GM21515 (cell line): ENCODE results near the gene LSM14A.
"Not testable (repeated sequence)": the region's sequence is repeated elsewhere in the genome, so short reads cannot be mapped to it uniquely, and the experiment has no call there.

Experiments
- ATAC-seq: cut with Tn5 transposase; IDR thresholded peaks from one replicate; pipeline ENCODE4 v1.9.1; 2021; ENCODE audit not compliant: unreplicated experiment

LSM14A gene

DNA sequence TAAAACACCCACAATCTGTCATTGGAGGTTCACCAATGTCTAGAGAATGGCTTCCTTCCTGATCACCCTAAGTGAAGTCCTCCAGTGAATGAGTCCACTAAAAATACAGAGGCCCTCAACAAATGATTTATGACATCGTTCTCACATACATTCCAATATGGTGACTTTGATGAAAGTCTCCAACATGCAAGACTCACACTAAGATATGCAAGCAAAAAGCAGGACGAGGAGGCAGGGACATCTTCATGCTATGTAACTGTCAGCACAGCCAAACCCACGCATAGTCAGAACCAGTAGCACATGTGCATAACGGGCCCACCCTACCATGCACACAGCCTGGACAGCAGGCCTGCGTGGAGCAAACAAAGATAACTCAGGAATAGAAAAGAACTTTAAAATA is 16.6 kb upstream of the LSM14A start:
- ATAC-seq: no peak

DNA sequence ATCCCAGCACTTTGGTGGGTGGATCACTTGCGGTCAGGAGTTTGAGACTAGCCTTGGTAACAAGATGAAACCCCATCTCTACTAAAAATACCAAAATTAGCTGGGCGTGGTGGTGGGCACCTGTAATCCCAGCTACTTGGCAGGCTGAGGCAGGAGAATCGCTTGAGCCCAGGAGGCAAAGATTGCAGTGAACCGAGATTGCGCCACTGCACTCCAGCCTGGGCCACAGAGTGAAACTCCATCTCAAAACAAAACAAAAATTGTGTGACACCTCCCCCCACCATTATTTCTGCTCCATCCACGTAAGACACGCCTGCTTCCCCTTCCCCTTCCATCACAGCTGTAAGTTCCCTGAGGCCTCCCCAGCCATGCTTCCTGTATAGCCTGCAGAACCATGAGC is 13.3 kb upstream of the LSM14A start:
- ATAC-seq: not testable (repeated sequence)

DNA sequence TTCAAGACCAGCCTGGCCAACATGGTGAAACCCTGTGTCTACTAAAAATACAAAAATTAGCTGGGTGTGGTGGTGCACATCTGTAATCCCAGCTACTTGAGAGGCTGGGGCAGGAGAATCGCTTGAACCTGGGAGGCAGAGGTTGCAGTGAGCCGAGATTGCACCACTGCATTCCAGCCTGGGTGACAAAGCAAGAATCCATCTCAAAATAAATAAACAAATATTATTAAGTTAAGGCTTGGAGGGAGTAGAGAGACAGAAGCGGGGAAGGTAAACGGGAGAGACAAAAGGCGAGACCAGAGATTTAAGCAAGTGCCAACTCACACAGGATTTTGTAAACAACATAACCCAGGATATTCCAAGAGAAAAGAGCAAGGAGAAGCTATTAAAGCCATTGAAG is 12.8 kb upstream of the LSM14A start:
- ATAC-seq: not testable (repeated sequence)

DNA sequence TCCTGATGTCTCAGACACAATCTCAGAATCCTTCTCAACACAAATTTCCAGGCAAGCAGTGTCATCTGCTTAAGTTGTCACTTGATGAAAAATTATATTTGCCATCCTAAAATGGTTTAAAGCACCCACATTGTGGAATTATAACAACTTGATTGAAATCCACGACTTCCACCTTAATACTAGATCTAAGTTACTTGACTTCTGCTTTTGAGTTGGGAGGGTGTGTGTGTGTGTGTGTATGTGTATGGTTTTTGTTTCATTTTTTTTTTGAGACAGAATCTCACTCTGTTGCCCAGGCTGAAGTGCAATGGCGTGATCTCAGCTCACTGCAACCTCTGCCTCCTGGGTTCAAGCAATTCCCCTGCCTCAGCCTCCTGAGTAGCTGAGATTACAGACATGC is 10.4 kb upstream of the LSM14A start:
- not testable (repeated sequence) for ATAC-seq

DNA sequence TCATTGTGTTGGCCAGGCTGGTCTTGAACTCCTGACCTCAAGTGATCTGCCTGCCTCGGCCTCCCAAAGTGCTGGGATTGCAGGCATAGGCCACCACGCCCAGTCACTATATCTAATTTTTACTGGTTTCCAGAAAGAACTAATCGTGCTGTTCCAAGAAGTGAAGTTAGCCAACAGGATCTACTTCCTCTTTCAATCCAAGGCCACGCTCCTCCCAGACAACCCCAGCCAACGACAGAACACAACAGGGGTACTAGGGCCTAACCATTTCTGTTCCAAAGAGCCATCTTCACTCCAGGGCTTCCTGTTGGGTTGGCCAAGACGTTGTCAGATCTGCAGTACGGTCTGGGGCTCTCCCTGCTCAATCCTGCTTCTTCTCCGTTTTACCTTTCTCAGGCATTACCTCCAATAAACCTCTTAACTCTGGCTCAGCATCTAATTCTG is 7.0 kb upstream of the LSM14A start:
- no peak for ATAC-seq

DNA sequence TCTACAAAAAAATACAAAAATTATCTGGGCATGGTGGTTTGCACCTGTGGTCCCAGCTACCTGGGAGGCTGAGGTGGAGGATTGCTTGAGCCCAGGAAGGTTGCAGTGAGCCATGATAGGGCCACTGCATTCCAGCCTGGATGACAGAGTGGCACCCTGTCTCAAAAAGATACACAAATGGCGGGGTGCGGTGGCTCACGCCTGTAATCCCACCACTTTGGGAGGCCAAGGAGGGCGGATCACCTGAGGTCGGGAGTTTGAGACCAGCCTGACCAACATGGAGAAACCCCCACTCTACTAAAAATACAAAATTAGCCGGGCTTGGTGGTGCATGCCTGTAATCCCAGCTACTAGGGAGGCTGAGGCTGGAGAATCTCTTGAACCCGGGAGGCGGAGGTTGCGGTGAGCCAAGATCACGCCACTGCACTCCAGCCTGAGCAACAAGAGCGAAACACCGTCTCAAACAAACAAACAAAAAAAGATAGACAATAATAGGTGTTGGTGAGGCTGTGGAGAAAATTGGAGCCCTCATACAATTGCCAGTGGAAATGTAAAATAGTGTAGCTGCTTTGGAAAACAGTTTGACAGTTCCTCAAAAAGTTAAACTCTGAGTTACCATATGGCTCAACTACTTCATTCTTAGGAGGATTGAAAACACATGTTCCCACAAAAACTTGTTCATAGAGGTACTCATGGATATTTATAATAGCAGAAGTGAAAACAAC is 2.7 kb upstream of the LSM14A start:
- not testable (repeated sequence) for ATAC-seq

DNA sequence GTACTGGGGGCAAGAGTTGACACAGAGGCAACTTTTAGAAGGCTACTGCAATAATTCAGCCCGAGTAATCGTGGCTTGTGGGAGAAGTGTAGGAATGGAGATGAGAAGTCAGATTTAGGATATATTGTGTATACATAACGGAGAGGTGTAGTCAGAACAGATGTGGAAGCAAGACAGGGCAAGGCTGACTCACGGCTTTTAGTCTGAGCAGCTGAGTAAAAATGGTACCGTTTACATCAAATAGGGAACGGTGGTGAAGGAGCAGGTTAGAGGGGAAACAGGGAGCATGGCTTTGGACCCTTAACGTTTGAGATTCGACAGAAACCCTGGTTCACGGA is 796 bp upstream of the LSM14A start:
- ATAC-seq: peak; percentile 8

DNA sequence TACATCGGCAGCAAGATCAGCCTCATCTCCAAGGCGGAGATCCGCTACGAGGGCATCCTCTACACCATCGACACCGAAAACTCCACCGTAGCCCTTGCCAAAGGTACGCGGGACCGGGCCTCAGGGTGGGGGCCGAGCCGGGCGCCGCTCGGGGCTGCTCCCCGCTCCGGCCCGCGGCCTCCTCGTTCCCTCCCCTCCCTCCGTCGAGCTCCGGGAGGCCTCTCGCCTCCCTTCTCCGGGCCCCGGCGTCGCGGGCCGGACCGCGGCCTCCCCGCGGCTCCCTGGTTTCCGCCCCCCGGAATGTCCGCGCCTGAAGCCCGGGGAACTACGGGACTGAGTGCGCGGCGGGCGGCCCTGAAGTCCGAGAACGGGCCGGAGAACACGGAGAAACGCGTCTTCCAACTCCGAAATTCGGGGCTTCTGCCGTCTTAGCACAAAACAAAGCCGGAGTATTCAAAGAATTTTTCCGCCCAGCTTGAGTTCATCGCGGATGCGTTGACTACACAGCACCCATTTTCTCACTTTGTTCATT is 423 bp downstream of the LSM14A start:
- ATAC-seq: peak; percentile 30

DNA sequence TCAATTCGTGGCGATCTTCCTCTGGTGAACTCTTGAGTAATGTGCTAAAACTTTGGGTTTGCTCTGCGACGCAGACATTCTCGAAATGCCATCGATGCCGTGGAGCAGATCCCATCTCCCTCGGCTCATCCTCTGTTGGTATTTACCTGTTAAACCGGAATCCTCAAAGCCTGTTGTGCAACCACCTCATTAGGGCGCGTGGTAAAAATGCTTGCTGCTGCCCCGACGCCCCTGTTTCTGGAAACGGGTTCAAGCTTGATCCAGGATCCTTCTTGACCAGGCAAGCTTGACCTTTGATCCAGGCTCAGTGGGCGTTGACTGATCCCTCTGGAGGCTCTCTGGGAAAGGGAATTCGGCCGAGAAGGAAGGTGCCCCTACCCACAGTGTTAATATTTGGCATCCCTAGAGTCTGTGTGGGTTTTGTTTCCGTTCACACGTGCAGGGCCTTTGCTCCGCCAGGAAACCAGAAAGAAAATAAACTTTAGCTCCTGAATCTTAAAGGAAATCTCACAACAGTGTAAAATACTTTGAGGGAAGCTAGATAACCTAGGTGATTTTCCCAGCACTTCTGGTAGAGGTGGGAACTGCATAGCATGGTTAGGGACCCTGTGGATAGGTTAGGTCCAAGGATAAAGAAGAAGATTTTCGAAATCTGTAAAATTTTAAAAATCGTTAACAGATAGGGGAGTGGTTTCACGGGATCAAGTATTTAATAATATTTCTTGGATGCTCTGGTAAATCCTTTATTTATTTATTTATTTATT is 1.1 kb downstream of the LSM14A start:
- peak; percentile 7 for ATAC-seq

DNA sequence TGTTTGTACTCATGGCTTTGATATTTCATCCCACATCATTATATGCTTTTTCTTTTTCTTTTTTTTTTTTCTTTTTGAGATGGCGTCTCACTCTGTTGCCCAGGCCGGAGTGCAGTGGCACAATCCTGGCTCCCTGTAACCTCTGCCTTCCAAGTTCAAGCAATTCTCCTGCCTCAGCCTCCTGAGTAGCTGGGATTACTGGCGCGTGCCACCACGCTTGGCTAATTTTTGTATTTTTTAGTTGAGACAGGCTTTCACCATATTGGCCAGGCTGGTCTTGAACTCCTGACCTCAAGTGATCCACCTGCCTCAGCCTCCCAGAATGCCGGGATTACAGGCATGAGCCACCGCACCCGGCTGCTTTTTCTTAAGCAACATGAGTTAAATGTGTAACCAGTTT is 2.9 kb downstream of the LSM14A start:
- not testable (repeated sequence) for ATAC-seq

DNA sequence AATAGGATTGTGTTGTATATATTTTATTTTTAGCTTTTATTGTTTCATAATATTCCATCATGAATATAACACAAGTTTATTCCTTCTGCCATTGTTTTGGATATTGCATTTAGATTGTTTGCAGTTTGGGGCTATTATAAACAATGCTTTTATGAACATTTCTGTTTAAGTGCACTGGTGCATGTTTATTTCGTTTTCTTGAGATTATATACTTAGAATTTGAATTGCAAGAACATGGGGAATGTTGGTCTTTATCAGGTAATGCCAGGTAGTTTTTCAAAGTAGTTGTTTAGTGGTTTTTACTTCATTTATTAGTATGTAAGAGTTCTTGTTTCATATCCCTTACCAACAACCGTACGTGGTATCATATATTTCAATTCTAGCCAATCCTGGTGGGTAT is 4.3 kb downstream of the LSM14A start:
- no peak for ATAC-seq

DNA sequence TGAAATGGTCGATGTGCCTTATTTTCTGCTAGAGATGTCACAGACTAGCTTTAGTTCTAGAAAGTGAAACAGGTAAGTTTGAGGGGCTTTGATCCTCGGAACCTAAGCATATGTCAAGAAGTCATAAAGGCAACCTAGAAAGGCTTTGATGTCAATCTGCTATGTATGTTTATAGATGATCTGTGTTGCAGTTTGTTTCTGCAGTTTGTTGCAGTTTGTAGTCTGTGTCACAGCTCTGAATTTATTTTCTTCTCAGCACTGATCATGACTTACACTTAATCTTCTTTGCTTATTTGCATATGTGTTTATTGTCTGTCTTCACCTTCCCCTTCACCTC is 5.9 kb downstream of the LSM14A start:
- ATAC-seq: no peak

DNA sequence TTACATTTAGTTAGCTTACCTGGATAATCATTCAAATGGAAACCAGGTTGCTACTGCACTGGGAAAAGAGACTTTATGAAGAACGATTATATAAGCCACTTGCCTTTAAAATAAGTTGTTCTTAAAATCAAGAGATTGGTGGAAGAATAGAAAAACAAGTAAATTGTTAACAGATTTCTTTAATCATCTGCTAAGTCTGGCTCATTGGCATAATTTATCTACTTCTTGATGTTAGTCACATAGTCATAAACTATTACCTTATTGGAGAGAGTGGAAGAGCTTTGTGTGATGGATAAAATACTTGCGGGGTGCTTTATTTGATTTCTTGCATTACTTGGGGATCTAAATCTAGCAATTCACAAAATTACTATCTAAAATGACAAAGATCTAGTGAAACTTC is 6.8 kb downstream of the LSM14A start:
- no peak for ATAC-seq

DNA sequence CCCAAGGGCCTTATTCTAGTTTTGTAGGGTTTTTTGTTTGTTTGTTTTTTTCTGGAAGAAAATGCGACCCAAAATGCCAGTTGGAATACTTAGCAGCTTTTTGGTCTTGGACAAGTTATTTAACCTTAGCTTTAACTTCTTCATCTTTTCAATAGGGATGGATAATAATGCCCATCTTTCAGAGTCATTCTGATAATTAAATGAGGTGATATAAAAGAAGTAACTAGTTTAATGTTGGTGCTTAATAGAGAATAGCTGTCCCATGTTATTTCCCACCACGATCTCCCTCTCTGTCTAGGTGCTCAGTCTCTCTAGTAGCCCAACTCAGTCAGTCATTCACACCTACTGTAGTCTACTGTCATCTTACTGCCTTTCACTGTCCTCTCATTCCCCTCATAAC is 8.0 kb downstream of the LSM14A start:
- ATAC-seq: no peak

DNA sequence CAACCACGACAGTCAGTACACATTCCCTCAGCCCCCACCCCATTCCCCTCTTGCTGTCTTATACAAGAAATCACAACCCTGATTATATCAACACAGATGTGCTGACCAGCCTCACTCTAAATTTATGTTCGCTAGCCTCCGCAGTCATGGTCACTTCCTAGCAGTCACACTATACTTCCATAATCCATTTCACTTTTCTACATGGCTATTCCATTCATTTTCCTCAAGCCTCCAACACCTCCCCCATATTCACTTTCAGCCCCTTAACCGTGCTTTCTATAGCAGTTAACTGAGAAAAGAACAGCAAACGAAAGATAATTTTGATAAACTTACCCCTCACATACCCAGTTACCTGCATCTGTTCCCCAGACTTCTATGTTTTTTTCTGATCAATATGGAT is 8.4 kb downstream of the LSM14A start:
- ATAC-seq: no peak

DNA sequence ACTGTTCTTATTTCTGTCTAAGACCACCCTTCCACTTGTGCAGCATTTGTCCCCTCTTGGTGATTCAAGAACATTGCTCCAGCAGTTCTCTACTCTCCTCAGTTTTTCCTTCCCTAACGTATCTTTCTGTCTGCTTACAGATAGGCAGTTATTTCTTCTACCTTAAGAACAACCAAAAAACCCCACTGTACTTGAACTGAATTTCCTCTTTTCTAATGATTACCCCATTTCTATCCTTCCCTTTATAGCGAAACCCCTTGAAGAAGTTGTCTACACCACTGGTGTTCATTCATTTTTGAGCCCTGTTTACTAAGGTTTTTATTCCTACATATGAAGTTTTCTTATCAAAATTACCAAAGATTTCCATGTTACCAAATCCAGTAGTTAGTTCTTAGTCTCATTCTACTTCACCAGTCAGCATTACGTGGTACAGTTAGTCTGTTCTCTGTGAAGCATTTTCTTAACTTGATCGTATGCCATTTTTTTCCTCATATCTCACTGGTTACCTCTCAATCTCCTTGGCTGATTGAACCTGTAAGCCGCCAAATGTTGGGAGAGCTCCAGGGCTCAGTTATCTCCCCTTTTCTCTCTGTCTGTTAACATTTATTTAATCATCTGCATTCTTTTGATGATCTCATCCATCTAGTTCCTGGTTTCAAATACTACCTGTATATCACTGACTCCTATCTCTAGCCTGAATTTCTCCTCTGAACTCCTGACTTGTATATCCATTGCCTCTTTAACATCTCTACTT is 9.0 kb downstream of the LSM14A start:
- no peak for ATAC-seq

DNA sequence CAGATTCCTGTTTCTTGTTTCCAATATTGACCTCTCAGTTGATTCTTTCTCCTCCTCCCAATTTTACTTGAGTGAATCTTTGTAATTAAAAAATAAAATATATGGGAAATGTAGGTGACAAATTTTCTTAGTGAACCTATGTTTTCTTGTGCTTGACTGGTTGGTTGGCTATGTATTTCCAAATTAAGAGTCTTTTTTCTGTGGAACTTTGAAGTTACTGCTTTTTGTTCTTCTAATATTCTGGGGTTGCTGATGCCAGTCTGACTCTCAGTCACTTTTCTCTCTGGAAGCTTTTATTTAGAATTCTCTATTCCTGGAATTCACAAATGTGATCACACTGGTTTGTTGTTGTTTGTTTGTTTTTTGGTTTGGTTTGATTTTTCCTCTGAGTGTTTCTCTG is 9.8 kb downstream of the LSM14A start:
- ATAC-seq: no peak

DNA sequence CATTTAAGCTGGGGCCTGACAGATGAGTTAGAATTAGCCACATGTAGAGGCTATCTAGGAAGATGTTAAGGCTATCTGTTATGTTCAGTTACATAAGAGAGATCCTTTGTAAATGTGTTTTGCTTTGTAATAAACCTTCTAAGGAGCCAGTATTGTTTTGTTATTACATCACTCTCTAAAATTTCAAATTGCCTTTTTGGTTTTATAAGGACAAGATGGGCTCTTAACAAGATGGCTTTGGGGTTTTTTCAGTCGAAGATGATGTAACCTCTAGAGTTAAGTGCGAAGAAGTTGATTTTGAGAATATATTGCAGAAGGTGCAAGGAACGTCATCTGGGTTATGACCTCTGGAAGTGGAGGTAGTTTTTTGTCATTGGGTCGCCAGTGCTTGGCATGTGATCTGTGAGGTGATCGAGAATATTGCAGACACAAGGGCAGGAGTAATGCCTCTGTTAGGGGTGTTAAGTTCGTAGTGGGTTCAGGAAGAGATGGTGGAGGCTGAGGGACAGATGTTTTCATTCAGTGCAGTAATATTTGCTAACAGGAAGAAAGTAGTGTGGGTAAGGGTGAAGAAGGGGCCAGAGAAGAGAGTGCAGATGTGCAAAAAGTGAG is 12.7 kb downstream of the LSM14A start:
- ATAC-seq: no peak

DNA sequence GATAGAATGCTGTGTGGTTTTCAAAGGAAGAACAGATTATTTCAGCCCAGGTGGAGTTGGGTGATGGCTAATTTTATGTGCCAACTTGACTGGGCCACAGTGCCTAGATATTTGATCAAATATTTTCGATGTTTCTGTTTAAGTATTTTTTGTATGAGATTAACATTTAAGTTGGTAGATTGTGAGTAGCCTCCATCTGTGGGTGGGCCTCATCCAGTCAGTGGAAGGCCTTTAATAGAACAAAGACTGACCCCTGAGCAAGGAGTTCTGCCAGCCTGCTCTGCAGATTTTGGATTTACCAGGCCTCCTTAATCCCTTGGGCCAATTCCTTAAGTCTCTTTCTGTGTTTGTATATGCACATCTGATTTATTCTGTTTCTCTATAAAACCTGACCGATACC is 13.9 kb downstream of the LSM14A start:
- ATAC-seq: no peak

DNA sequence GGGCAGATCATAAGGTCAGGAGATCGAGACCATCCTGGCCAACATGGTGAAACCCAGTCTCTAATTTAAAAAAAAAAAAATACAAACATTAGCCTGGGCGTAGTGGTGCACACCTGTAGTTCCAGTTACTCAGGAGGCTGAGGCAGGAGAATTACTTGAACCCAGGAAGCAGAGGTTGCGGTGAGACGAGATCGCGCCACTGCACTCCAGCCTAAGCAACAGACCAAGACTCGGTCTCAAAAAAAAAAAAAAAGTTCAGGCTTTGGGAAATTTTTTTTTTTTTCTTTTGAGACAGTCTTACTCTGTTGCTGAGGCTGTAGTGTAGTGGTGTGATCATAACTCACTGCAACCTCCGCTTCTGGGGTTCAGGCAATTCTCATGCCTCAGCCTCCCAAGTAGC is 14.7 kb downstream of the LSM14A start:
- ATAC-seq: no peak

DNA sequence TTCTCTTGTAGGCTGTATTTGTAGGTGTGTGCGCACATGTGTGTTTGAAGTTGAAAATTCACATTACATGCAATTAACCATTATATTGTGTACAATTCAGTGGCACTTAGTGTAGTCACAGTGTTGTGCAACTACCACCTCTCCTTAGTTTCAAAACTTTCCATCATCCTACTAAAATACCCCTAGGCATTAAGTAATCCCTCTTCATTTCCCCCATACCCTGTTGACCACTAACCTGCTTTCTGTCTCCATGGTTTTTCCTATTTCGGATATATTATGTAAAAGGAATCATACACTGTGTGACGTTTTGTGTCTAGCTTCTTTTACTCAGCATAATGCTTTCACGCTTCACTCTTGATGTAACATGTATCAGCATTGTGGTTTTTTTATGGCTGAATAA is 16.1 kb downstream of the LSM14A start:
- no peak for ATAC-seq
